Measurements from ENCODE around the gene CD19.

GRCh38 chr16:28936784-28937155, 5.0 kb downstream of the CD19 start:
- no peak for TF ChIP-seq CTCF (IDR thresholded peaks at IDR 0.05)
- TF ChIP-seq POLR2A (IDR thresholded peaks at IDR 0.05), result no peak
